Left hindlimb (tissue), 1 donor: Measurements from ENCODE around the gene DDX5.

Experiments
- DNase-seq: peaks from one replicate; pipeline ENCODE4 v3.0.0-alpha.2; 2018

The DDX5 gene

GRCh38 chr17:64506201-64506575 lies at the start of gene DDX5:
DDX5 (minus strand) TSS chr17:64506289; CDS start chr17:64506119, 170 bp downstream.
- peak; percentile 98 for DNase-seq

GRCh38 chr17:64555281-64555680 lies 49.2 kb upstream of the DDX5 start:
- DNase-seq = no peak

GRCh38 chr17:64554028-64554637 lies 48.0 kb upstream of the DDX5 start:
- no peak for DNase-seq

GRCh38 chr17:64551461-64551860 lies 45.4 kb upstream of the DDX5 start:
- no peak for DNase-seq

GRCh38 chr17:64547319-64547718 lies 41.2 kb upstream of the DDX5 start:
- DNase-seq = no peak

GRCh38 chr17:64546716-64547115 lies 40.6 kb upstream of the DDX5 start:
- no peak for DNase-seq

- no peak for DNase-seq
Measured at GRCh38 chr17:64544742-64545141, 38.7 kb upstream of the DDX5 start.

- DNase-seq = no peak
Measured at GRCh38 chr17:64540118-64540776, 34.2 kb upstream of the DDX5 start.

GRCh38 chr17:64538508-64539130 lies 32.5 kb upstream of the DDX5 start:
- no peak for DNase-seq

- no peak for DNase-seq
Measured at GRCh38 chr17:64537488-64537887, 31.4 kb upstream of the DDX5 start.

GRCh38 chr17:64536913-64537312 lies 30.8 kb upstream of the DDX5 start:
- DNase-seq = no peak

- no peak for DNase-seq
Measured at GRCh38 chr17:64535357-64535756, 29.3 kb upstream of the DDX5 start.

GRCh38 chr17:64534187-64534586 lies 28.1 kb upstream of the DDX5 start:
- no peak for DNase-seq

GRCh38 chr17:64533784-64534183 lies 27.7 kb upstream of the DDX5 start:
- no peak for DNase-seq

GRCh38 chr17:64532409-64532808 lies 26.3 kb upstream of the DDX5 start:
- DNase-seq = no peak

- peak; percentile 38 for DNase-seq
Measured at GRCh38 chr17:64531955-64532371, 25.9 kb upstream of the DDX5 start.

- DNase-seq = no peak
Measured at GRCh38 chr17:64529221-64529620, 23.1 kb upstream of the DDX5 start.

GRCh38 chr17:64527914-64528313 lies 21.8 kb upstream of the DDX5 start:
- DNase-seq = no peak

- no peak for DNase-seq
Measured at GRCh38 chr17:64520359-64520758, 14.3 kb upstream of the DDX5 start.

- no peak for DNase-seq
Measured at GRCh38 chr17:64519601-64520000, 13.5 kb upstream of the DDX5 start.

GRCh38 chr17:64515829-64516228 lies 9.7 kb upstream of the DDX5 start:
- DNase-seq = no peak

- no peak for DNase-seq
Measured at GRCh38 chr17:64515419-64515818, 9.3 kb upstream of the DDX5 start.

GRCh38 chr17:64509179-64509578 lies 3.1 kb upstream of the DDX5 start:
- no peak for DNase-seq

- no peak for DNase-seq
Measured at GRCh38 chr17:64508683-64509082, 2.6 kb upstream of the DDX5 start.

- peak; percentile 80 for DNase-seq
Measured at GRCh38 chr17:64507413-64507782, 1.3 kb upstream of the DDX5 start.
